ENCODE measurements around the gene PNMA6E. TPM values are rescaled to one million over a fixed set of nuclear protein-coding genes. Genes with fewer than 3 reads are reported as not detected.

PNMA6E gene
- total RNA-seq, 4 donors from 2014 or later, result not detected

- no peak overlapping the region for H3K27ac ChIP-seq
- H3K36me3 ChIP-seq, result no peaks in the 10 kb centered on the region
- TF ChIP-seq POLR2A (IDR thresholded peaks at IDR 0.05), result no peak
- TF ChIP-seq, protein P1, sequence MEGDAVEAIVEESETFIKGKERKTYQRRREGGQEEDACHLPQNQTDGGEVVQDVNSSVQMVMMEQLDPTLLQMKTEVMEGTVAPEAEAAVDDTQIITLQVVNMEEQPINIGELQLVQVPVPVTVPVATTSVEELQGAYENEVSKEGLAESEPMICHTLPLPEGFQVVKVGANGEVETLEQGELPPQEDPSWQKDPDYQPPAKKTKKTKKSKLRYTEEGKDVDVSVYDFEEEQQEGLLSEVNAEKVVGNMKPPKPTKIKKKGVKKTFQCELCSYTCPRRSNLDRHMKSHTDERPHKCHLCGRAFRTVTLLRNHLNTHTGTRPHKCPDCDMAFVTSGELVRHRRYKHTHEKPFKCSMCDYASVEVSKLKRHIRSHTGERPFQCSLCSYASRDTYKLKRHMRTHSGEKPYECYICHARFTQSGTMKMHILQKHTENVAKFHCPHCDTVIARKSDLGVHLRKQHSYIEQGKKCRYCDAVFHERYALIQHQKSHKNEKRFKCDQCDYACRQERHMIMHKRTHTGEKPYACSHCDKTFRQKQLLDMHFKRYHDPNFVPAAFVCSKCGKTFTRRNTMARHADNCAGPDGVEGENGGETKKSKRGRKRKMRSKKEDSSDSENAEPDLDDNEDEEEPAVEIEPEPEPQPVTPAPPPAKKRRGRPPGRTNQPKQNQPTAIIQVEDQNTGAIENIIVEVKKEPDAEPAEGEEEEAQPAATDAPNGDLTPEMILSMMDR (IDR thresholded peaks at IDR 0.05), result no peak
- no peak overlapping the region for H3K4me3 ChIP-seq
- H3K27me3 ChIP-seq, result no peaks in the 10 kb centered on the region
- no peaks in the 10 kb centered on the region for H3K4me1 ChIP-seq
- no peak for DNase-seq
- no peaks in the 10 kb centered on the region for H3K9me3 ChIP-seq
These were observed 22.5 kb downstream of the PNMA6E start for GRCh38 chrX:153378607-153379006.

DNA sequence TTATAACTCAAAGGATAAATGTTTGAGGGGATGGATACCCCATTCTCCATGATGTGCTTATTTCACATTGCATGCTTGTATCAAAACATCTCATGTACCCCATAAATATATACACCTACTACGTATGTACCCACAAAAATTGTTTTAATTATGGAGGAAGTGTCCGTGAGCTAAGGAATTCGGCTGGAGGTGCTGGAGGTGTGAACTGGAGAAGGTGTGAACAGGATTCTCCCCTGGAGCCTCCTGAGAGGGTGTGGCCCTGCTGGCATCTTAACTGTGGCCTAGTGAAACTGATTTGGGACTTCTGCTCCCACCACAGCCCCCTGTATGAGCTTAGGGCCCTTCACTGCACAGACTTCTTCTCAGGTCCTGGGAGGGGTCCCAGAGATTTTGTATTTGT is 23.4 kb downstream of the PNMA6E start:
- H3K27me3 ChIP-seq, result no peaks in the 10 kb centered on the region
- DNase-seq, result no peak
- no peaks in the 10 kb centered on the region for H3K9me3 ChIP-seq
- TF ChIP-seq, protein P1 (IDR thresholded peaks at IDR 0.05), result no peak
- TF ChIP-seq POLR2A (IDR thresholded peaks at IDR 0.05), result no peak
- no peak overlapping the region for H3K27ac ChIP-seq
- H3K4me3 ChIP-seq, result no peak overlapping the region
- H3K4me1 ChIP-seq, result no peaks in the 10 kb centered on the region
- no peaks in the 10 kb centered on the region for H3K36me3 ChIP-seq

DNA sequence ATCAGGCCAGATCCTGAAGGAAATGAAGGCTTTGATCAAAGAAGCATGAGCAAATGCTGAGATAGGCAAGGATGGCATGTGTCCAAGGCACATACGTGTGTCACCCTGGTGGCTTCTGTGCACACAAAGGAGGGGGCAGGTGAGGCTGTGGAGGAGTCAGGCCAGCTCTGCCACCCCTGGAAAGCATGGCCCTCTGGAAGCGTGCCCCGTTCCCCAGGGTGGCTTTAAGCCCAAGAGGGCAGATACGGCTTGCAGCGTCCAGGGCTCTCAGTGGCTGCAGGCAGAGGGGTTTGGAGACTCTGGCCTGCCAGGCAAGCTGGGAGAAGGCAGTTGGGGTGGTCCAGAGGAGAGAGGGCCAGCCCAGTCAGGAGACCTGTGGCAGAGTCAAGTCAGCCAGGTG is 25.6 kb downstream of the PNMA6E start:
- no peak for TF ChIP-seq POLR2A (IDR thresholded peaks at IDR 0.05)
- TF ChIP-seq, protein P1 (IDR thresholded peaks at IDR 0.05), result no peak
- Histone ChIP-seq H3K4me3 (no peak overlapping the region), H3K27ac (no peak overlapping the region), H3K36me3 (no peaks in the 10 kb centered on the region), H3K9me3 (no peaks in the 10 kb centered on the region), H3K27me3 (no peaks in the 10 kb centered on the region), H3K4me1 (no peaks in the 10 kb centered on the region)
- DNase-seq, result peak in 1 of 3 donors; percentile 4

GRCh38 chrX:153374426-153374825 is 26.7 kb downstream of the PNMA6E start:
- Histone ChIP-seq H3K36me3 (no peaks in the 10 kb centered on the region), H3K27me3 (no peaks in the 10 kb centered on the region), H3K27ac (no peak overlapping the region), H3K4me3 (no peak overlapping the region), H3K9me3 (no peaks in the 10 kb centered on the region), H3K4me1 (no peaks in the 10 kb centered on the region)
- TF ChIP-seq, protein P1 (IDR thresholded peaks at IDR 0.05), result no peak
- TF ChIP-seq POLR2A (IDR thresholded peaks at IDR 0.05), result no peak
- DNase-seq, result peak in 1 of 3 donors; percentile 6

DNA sequence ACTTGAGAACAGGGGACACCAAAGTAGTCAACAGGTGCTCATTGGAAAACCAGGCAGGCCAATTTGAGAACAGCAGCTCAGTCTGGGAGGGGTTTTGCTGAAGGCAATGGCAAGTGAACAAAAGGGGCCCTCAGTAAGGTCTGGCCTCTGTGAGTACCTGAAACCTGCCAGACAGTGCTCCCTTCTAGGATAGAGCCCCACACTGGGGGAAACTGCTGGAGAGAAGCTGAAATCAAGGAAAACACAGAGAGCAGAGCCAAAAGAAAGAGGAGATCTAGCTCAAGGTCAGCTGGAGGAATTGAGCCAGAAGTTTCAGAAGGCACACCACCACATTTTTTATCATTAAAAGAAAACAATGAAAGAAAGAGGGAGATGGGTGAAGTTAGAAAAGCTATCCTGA is 28.2 kb downstream of the PNMA6E start:
- TF ChIP-seq, protein P1 (IDR thresholded peaks at IDR 0.05), result no peak
- TF ChIP-seq POLR2A (IDR thresholded peaks at IDR 0.05), result no peak
- H3K4me3 ChIP-seq, result no peak overlapping the region
- H3K27ac ChIP-seq, result no peak overlapping the region
- H3K9me3 ChIP-seq, result no peaks in the 10 kb centered on the region
- no peak for DNase-seq
- no peaks in the 10 kb centered on the region for H3K27me3 ChIP-seq
- H3K36me3 ChIP-seq, result no peaks in the 10 kb centered on the region
- no peaks in the 10 kb centered on the region for H3K4me1 ChIP-seq

GRCh38 chrX:153371256-153371655 is 29.9 kb downstream of the PNMA6E start:
- H3K4me3 ChIP-seq, result no peak overlapping the region
- H3K9me3 ChIP-seq, result no peaks in the 10 kb centered on the region
- TF ChIP-seq, protein P1 (IDR thresholded peaks at IDR 0.05), result no peak
- no peak for TF ChIP-seq POLR2A (IDR thresholded peaks at IDR 0.05)
- no peaks in the 10 kb centered on the region for H3K4me1 ChIP-seq
- no peak overlapping the region for H3K27ac ChIP-seq
- no peaks in the 10 kb centered on the region for H3K27me3 ChIP-seq
- H3K36me3 ChIP-seq, result no peaks in the 10 kb centered on the region
- peak in 1 of 3 donors; percentile 1 for DNase-seq
